ENCODE measurements around the gene CRELD1. TPM values are rescaled to one million over a fixed set of nuclear protein-coding genes. Genes with fewer than 3 reads are reported as not detected.
"Not testable (repeated sequence)": the region's sequence is repeated elsewhere in the genome, so short reads cannot be mapped to it uniquely, and the experiment has no call there.

The CRELD1 gene
- total and polyA plus RNA-seq, 11 donors = 45.9 to 77.8 (median 61.8) TPM

- H3K27ac ChIP-seq = no peak overlapping the region
- 88 to 95% (median 92%) methylated on average over 5 of the region's 5 CpGs for WGBS, 4 donors
- intact Hi-C loops (cut with DNase I) = loop anchor here in 2 of 10 donors (10.0 kb wide), 1 partner anchor 289 kb away; no protein-coding TSS in a partner anchor
- DNase-seq (no peak), ATAC-seq (no peak)
- H3K27me3 ChIP-seq = no peaks in the 10 kb centered on the region
- TF ChIP-seq CTCF (IDR thresholded peaks at IDR 0.05) (no peak), POLR2A (IDR thresholded peaks at IDR 0.05) (no peak)
- H3K4me1 ChIP-seq = peaks cover 7 to 40% (median 23%) of the 10 kb centered on the region in 12 donors
- H3K9me3 ChIP-seq = no peaks in the 10 kb centered on the region
- H3K4me3 ChIP-seq = no peak overlapping the region
- H3K36me3 ChIP-seq = peaks cover 0 to 39% (median 26%) of the 10 kb centered on the region in 9 donors
These were observed 2.4 kb downstream of the CRELD1 start for GRCh38 chr3:9935966-9936510.

DNA sequence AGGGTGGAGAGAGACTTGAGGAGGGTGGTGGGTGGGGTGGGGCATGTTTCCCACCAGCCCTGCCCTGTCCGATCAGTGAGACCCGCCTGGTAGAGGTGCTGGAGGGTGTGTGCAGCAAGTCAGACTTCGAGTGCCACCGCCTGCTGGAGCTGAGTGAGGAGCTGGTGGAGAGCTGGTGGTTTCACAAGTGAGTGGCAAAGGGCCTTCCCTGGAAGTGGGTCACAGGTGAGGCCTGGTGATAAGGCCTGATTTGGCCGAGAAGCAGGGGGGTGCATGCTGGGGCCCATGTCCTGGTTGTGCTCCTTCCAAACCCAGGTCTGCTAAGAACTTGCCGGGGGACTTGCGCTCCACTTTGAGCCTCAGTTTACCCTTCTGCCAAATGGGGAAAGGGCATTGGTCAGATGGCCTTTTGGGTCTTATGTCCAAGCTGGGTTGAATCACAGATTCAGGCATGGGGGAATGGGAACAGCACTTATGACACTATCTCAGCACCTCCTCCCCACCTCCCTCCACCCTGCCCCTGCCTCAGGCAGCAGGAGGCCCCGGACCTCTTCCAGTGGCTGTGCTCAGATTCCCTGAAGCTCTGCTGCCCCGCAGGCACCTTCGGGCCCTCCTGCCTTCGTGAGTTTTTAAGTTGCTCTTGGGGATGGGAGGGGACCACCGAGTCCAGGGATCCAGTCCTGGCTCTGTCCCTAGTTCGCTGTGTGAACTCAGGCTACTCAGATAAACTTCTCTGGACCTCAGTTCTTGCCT lies 4.0 kb downstream of the CRELD1 start:
- H3K4me3 ChIP-seq = no peak overlapping the region
- intact Hi-C loops (cut with DNase I) = loop anchor here in 2 of 10 donors (10.0 kb wide), 1 partner anchor 287 kb away; no protein-coding TSS in a partner anchor
- H3K27ac ChIP-seq = no peak overlapping the region
- peaks cover 0 to 51% (median 33%) of the 10 kb centered on the region in 9 donors for H3K36me3 ChIP-seq
- no peak for DNase-seq
- H3K27me3 ChIP-seq = no peaks in the 10 kb centered on the region
- no peaks in the 10 kb centered on the region for H3K9me3 ChIP-seq
- no peak for ATAC-seq
- whole genome bisulfite sequencing, 4 donors = 92 to 97% (median 94%) methylated on average over 12 to 13 of the region's 13 CpGs
- TF ChIP-seq POLR2A (IDR thresholded peaks at IDR 0.05) (no peak), CTCF (IDR thresholded peaks at IDR 0.05) (no peak)
- peaks cover 7 to 31% (median 18%) of the 10 kb centered on the region in 12 donors for H3K4me1 ChIP-seq

GRCh38 chr3:9938966-9939365 lies 5.3 kb downstream of the CRELD1 start:
- Histone ChIP-seq H3K9me3 (no peaks in the 10 kb centered on the region), H3K4me3 (no peak overlapping the region), H3K36me3 (peaks cover 0 to 53% (median 37%) of the 10 kb centered on the region in 9 donors), H3K27ac (no peak overlapping the region), H3K4me1 (peaks cover 7 to 25% (median 13%) of the 10 kb centered on the region in 12 donors), H3K27me3 (no peaks in the 10 kb centered on the region)
- no peak for TF ChIP-seq CTCF (IDR thresholded peaks at IDR 0.05)
- TF ChIP-seq POLR2A (IDR thresholded peaks at IDR 0.05) = no peak
- no peak for ATAC-seq
- no peak for DNase-seq
- 97 to 98% (median 97%) methylated on average over 2 of the region's 2 CpGs for WGBS, 4 donors
- intact Hi-C loops (cut with DNase I) = loop anchor here in 2 of 10 donors (10.0 kb wide), 1 partner anchor 286 kb away; no protein-coding TSS in a partner anchor

- peaks cover 1 to 16% (median 5%) of the 10 kb centered on the region in 12 donors for H3K4me1 ChIP-seq
- H3K4me3 ChIP-seq, H3K27ac ChIP-seq, H3K27me3 ChIP-seq, DNase-seq, H3K9me3 ChIP-seq, ATAC-seq: not testable (repeated sequence)
- 94 to 98% (median 96%) methylated on average over 9 to 30 of the region's 32 CpGs for WGBS, 4 donors
- intact Hi-C loops (cut with DNase I) = loop anchor here in 4 of 10 donors (10.0 kb wide), 3 partner anchors 175 to 285 kb away; partner anchors contain the start of gene BRK1 (in 1 of the 4)
- H3K36me3 ChIP-seq = peaks cover 0 to 56% (median 40%) of the 10 kb centered on the region in 9 donors
These were observed 6.3 kb downstream of the CRELD1 start for GRCh38 chr3:9939906-9940305.
